ENCODE results near the gene DOCK6. TPM values are rescaled to one million over a fixed set of nuclear protein-coding genes. Genes with fewer than 3 reads are reported as not detected.
A peak's percentile ranks its signal among the peaks of the same experiment; 100 is the strongest.

Gene DOCK6
- total and polyA plus RNA-seq, 2 of the 13 experiments (the other 11 are each of a cell fraction or from before 2014, with no cell fraction given), result 5.4 to 38.1 TPM

DNA sequence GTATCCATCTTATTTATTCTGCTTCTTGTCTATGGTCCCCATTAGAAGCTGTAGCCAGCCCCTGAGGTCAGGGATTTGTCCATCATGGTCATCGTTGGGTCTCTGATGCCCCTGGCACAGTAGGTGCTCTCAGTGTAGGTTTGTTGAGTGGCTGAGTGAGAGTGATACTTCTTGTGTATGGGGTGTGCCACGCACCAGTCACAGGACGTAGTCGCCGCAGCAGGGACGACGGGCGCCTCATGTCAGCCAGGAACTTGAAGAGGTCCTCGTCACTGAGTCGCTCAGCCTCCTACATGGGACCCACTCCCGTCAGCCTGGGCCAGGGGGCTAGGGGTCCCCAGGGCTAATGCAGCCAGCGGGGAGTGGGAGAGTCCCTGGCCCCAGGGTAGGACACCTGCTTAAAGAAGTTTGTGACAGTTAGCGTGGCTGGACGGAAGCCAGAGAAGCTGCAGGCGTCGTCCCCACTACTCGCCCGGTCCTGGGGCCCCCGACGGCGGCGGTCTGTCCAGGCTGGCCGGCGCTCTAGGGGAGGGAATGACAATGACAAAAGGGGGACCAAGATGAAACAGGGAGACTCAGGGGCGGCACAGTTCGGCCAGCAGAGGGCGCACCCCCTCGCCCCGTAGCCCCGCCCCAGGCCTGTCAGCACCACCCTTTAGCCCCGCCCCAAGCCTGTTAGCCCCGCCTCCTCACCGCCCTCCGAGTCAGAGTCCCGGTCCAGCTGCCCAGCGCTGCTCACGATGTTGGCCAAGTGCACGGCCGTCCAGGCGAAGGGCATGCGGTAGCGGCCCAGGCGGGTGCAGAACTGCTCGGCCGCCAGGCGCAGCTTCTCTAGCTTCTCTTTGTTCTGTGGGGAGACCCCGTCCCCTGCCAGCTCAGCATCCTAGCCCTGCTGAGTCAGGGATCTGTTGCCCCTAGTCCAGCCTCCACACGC is 19.2 kb downstream of the DOCK6 start (continued):
- TF ChIP-seq NCOA2 (CRISPR knock-in tag; IDR thresholded peaks at IDR 0.05), result no peak
- TF ChIP-seq, protein P1, sequence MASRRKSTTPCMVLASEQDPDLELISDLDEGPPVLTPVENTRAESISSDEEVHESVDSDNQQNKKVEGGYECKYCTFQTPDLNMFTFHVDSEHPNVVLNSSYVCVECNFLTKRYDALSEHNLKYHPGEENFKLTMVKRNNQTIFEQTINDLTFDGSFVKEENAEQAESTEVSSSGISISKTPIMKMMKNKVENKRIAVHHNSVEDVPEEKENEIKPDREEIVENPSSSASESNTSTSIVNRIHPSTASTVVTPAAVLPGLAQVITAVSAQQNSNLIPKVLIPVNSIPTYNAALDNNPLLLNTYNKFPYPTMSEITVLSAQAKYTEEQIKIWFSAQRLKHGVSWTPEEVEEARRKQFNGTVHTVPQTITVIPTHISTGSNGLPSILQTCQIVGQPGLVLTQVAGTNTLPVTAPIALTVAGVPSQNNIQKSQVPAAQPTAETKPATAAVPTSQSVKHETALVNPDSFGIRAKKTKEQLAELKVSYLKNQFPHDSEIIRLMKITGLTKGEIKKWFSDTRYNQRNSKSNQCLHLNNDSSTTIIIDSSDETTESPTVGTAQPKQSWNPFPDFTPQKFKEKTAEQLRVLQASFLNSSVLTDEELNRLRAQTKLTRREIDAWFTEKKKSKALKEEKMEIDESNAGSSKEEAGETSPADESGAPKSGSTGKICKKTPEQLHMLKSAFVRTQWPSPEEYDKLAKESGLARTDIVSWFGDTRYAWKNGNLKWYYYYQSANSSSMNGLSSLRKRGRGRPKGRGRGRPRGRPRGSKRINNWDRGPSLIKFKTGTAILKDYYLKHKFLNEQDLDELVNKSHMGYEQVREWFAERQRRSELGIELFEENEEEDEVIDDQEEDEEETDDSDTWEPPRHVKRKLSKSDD (CRISPR knock-in tag; IDR thresholded peaks at IDR 0.05; ENCODE audit: low read depth), result 0 out of 2 replicates have a peak, but pooled peaks have one; percentile 51
- TF ChIP-seq SMARCC2 (IDR thresholded peaks at IDR 0.05), result no peak
- no peak for TF ChIP-seq GLI4 (CRISPR knock-in tag; IDR thresholded peaks at IDR 0.05; ENCODE audit: borderline replicate concordance)
- TF ChIP-seq SETDB1 (CRISPR knock-in tag; IDR thresholded peaks at IDR 0.05; ENCODE audit: borderline replicate concordance), result no peak
- TF ChIP-seq ZNF644 (CRISPR knock-in tag; IDR thresholded peaks at IDR 0.05; ENCODE audit: low read depth), result no peak
- no peak; the same call in 1 of the 2 replicates for TF ChIP-seq YEATS4 (CRISPR knock-in tag; IDR thresholded peaks at IDR 0.05; ENCODE audit: borderline replicate concordance)
- peak; percentile 46; the same call in 1 of the 2 replicates for TF ChIP-seq SIN3A (IDR thresholded peaks at IDR 0.05; ENCODE audit: borderline replicate concordance, low read depth, low read length)
- TF ChIP-seq ZNF446 (CRISPR knock-in tag; IDR thresholded peaks at IDR 0.05), result no peak
- TF ChIP-seq, protein P2, sequence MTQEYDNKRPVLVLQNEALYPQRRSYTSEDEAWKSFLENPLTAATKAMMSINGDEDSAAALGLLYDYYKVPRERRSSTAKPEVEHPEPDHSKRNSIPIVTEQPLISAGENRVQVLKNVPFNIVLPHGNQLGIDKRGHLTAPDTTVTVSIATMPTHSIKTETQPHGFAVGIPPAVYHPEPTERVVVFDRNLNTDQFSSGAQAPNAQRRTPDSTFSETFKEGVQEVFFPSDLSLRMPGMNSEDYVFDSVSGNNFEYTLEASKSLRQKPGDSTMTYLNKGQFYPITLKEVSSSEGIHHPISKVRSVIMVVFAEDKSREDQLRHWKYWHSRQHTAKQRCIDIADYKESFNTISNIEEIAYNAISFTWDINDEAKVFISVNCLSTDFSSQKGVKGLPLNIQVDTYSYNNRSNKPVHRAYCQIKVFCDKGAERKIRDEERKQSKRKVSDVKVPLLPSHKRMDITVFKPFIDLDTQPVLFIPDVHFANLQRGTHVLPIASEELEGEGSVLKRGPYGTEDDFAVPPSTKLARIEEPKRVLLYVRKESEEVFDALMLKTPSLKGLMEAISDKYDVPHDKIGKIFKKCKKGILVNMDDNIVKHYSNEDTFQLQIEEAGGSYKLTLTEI (CRISPR knock-in tag; conservative IDR thresholded peaks at IDR 0.05), result no peak
- TF ChIP-seq, protein P3, sequence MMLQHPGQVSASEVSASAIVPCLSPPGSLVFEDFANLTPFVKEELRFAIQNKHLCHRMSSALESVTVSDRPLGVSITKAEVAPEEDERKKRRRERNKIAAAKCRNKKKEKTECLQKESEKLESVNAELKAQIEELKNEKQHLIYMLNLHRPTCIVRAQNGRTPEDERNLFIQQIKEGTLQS (CRISPR knock-in tag; IDR thresholded peaks at IDR 0.05), result no peak
- TF ChIP-seq MYC (CRISPR knock-in tag; IDR thresholded peaks at IDR 0.05; ENCODE audit: borderline replicate concordance), result peak; percentile 32; the same call in 1 of the 2 replicates
- TF ChIP-seq MAFF (IDR thresholded peaks at IDR 0.05; ENCODE audit: low read depth, low read length), result peak; percentile 76
- TF ChIP-seq MTA1 (CRISPR knock-in tag; IDR thresholded peaks at IDR 0.05; ENCODE audit: borderline replicate concordance), result peak; percentile 57; the same call in 1 of the 2 replicates
- TF ChIP-seq ARNTL (CRISPR knock-in tag; IDR thresholded peaks at IDR 0.05), result peak; percentile 52; the same call in 1 of the 2 replicates
- TF ChIP-seq BORCS8-MEF2B (CRISPR knock-in tag; IDR thresholded peaks at IDR 0.05), result peak; percentile 33; the same call in 1 of the 2 replicates
- TF ChIP-seq POLR2G (IDR thresholded peaks at IDR 0.05; ENCODE audit: low read depth, low read length), result no peak; the same call in 1 of the 2 replicates
- TF ChIP-seq, protein P4, sequence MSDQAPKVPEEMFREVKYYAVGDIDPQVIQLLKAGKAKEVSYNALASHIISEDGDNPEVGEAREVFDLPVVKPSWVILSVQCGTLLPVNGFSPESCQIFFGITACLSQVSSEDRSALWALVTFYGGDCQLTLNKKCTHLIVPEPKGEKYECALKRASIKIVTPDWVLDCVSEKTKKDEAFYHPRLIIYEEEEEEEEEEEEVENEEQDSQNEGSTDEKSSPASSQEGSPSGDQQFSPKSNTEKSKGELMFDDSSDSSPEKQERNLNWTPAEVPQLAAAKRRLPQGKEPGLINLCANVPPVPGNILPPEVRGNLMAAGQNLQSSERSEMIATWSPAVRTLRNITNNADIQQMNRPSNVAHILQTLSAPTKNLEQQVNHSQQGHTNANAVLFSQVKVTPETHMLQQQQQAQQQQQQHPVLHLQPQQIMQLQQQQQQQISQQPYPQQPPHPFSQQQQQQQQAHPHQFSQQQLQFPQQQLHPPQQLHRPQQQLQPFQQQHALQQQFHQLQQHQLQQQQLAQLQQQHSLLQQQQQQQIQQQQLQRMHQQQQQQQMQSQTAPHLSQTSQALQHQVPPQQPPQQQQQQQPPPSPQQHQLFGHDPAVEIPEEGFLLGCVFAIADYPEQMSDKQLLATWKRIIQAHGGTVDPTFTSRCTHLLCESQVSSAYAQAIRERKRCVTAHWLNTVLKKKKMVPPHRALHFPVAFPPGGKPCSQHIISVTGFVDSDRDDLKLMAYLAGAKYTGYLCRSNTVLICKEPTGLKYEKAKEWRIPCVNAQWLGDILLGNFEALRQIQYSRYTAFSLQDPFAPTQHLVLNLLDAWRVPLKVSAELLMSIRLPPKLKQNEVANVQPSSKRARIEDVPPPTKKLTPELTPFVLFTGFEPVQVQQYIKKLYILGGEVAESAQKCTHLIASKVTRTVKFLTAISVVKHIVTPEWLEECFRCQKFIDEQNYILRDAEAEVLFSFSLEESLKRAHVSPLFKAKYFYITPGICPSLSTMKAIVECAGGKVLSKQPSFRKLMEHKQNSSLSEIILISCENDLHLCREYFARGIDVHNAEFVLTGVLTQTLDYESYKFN (CRISPR knock-in tag; conservative IDR thresholded peaks at IDR 0.05), result peak; percentile 29; the same call in 1 of the 2 replicates
- peak; percentile 20; the same call in 1 of the 2 replicates for TF ChIP-seq ZNF747 (CRISPR knock-in tag; IDR thresholded peaks at IDR 0.05; ENCODE audit: borderline replicate concordance)
- TF ChIP-seq NR2F6 (IDR thresholded peaks at IDR 0.05), result no peak
- TF ChIP-seq NR2F6 (CRISPR knock-in tag; IDR thresholded peaks at IDR 0.05), result 0 out of 2 replicates have a peak, but pooled peaks have one; percentile 15

Data from HepG2 (cell line).